ENCODE results near the gene NDUFS2. TPM values are rescaled to one million over a fixed set of nuclear protein-coding genes. Genes with fewer than 3 reads are reported as not detected.

NDUFS2 gene
- total RNA-seq, 2 experiments from 2014 or later = 62.9 to 72.1 TPM

DNA sequence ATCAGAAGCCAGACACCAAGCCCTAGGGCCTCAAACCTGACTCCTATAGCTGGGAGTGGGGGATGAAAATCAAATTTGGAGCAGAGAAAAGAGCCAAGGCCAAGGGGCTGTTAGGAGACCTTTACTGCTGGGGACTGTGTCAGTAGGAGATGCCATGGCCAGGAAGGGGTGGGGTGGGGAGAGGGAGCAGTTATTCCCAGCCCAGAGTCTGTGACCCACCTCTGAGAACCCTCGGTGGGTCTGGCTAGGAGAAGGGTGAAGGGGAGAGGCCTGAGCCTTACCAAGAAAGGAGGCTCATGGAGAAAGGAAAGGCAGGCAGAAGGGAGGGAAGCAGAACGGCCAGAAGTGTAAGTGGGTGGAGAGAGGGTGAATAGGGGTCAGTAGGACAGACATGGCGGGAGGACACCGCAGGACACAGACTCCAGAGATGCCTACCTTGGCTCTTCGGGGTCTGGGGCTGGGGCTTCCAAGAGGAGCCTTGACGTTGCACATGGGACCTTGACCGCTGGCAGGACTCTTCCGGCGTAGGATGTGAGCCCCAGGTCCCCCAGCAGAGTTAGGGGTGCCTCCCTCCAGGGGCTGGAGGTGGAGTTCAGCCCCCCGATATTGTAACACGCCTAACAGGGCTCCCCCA, 4.5 kb upstream of the NDUFS2 start:
- BruUV-seq (replicated peaks) = no TSS peak
- Histone ChIP-seq H3K4me3 (ENCODE audit: low read depth, low read length, poor library complexity, severe bottlenecking) (no peak overlapping the region), H3K36me3 (ENCODE audit: insufficient read depth, low read length) (no peaks in the 10 kb centered on the region), H3K79me2 (ENCODE audit: insufficient read depth, low read depth, low read length) (peaks cover 2% of the 10 kb centered on the region; the same call in 1 of the 2 replicates), H3K4me1 (ENCODE audit: insufficient read depth, low read length, poor library complexity, severe bottlenecking) (peaks cover 44% of the 10 kb centered on the region), H3K9me2 (ENCODE audit: insufficient read depth, low read length) (no peaks in the 10 kb centered on the region), H4K20me1 (ENCODE audit: insufficient read depth, low read length) (no peaks in the 10 kb centered on the region), H3K9me3 (ENCODE audit: low read length) (no peaks in the 10 kb centered on the region), H2AFZ (ENCODE audit: low read length) (no peak overlapping the region), H3K4me2 (ENCODE audit: low read length) (no peak overlapping the region), H3K27ac (ENCODE audit: low read depth, low read length, poor library complexity, severe bottlenecking) (no peak overlapping the region)
- intact Hi-C loops (cut with micrococcal nuclease; ENCODE audit: unreplicated experiment) = no loop called here
- no peak for DNase-seq (ENCODE audit: low spot score)
- ChIA-PET POLR2A (no interaction called here), CTCF (ENCODE audit: unreplicated experiment) (no interaction called here)
- TF ChIP-seq, protein P1, sequence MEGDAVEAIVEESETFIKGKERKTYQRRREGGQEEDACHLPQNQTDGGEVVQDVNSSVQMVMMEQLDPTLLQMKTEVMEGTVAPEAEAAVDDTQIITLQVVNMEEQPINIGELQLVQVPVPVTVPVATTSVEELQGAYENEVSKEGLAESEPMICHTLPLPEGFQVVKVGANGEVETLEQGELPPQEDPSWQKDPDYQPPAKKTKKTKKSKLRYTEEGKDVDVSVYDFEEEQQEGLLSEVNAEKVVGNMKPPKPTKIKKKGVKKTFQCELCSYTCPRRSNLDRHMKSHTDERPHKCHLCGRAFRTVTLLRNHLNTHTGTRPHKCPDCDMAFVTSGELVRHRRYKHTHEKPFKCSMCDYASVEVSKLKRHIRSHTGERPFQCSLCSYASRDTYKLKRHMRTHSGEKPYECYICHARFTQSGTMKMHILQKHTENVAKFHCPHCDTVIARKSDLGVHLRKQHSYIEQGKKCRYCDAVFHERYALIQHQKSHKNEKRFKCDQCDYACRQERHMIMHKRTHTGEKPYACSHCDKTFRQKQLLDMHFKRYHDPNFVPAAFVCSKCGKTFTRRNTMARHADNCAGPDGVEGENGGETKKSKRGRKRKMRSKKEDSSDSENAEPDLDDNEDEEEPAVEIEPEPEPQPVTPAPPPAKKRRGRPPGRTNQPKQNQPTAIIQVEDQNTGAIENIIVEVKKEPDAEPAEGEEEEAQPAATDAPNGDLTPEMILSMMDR (conservative IDR thresholded peaks at IDR 0.05; ENCODE audit: low read length) = no peak
- TF ChIP-seq EZH2phosphoT487 (IDR thresholded peaks at IDR 0.05; ENCODE audit: borderline replicate concordance, low read depth, low read length) = no peak

DNA sequence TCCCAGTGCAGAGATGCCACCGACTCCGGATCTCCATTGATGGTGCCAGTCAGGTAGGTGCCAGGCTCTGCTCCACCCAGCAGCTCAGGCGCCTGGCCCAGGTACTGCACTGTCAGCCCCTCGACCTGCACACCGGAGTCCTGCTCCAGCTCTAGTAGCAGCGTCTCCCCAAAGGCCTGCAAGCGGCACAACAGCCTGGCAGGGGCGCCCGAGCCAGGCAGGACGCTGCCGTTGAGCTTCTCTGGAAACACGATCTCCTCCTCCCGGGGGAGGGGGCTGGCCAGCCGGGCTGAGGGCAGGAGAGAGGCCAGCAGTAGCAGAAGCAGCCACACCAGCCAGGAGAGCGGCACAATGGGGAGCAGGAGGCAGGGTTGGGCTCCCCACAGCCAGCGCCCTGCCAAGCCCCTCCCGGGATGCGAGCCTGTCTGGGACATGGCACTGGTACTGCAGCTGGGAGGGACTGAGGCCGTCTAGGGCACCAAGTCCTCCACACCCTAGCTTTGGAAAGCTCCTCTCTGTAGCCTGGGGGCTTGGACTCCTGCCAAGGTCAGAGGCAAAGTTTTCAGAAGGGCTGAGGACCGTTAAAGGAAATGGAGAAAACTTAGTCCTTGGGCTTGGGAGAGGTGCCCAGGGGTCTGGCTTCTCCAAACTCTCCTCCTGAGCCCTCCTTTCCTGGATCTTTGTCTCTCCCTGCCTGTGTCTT, 3.8 kb upstream of the NDUFS2 start:
- intact Hi-C loops (cut with micrococcal nuclease; ENCODE audit: unreplicated experiment) = no loop called here
- no peak overlapping the region for H2AFZ ChIP-seq (ENCODE audit: low read length)
- H3K27ac ChIP-seq (ENCODE audit: low read depth, low read length, poor library complexity, severe bottlenecking) = no peak overlapping the region
- H3K36me3 ChIP-seq (ENCODE audit: insufficient read depth, low read length) = no peaks in the 10 kb centered on the region
- DNase-seq (ENCODE audit: low spot score) = no peak
- no peak overlapping the region for H3K4me3 ChIP-seq (ENCODE audit: low read depth, low read length, poor library complexity, severe bottlenecking)
- no peak overlapping the region for H3K4me2 ChIP-seq (ENCODE audit: low read length)
- no peaks in the 10 kb centered on the region for H3K9me3 ChIP-seq (ENCODE audit: low read length)
- peaks cover 4% of the 10 kb centered on the region; the same call in 1 of the 2 replicates for H3K79me2 ChIP-seq (ENCODE audit: insufficient read depth, low read depth, low read length)
- ChIA-PET CTCF (ENCODE audit: unreplicated experiment) (no interaction called here), POLR2A (interaction anchor here (0.6 kb wide), 1 partner anchor 44 kb away, joined by 3 read pairs; no protein-coding TSS in a partner anchor)
- no TSS peak for BruUV-seq (replicated peaks)
- no peaks in the 10 kb centered on the region for H4K20me1 ChIP-seq (ENCODE audit: insufficient read depth, low read length)
- no peak for TF ChIP-seq EZH2phosphoT487 (IDR thresholded peaks at IDR 0.05; ENCODE audit: borderline replicate concordance, low read depth, low read length)
- TF ChIP-seq, protein P1 (conservative IDR thresholded peaks at IDR 0.05; ENCODE audit: low read length) = no peak
- no peaks in the 10 kb centered on the region for H3K9me2 ChIP-seq (ENCODE audit: insufficient read depth, low read length)
- peaks cover 46% of the 10 kb centered on the region for H3K4me1 ChIP-seq (ENCODE audit: insufficient read depth, low read length, poor library complexity, severe bottlenecking)

Measured in OCI-LY7 (cell line).